Liver (tissue), 3 donors: ENCODE results near the gene RARRES1.

Experiments used
- FOXA1 ChIP-seq: IDR thresholded peaks from 2 replicates; pipeline ENCODE4 v1.6.1; 2016; ENCODE audit warnings: antibody characterized with exemption
- TAF1 ChIP-seq: conservative IDR thresholded peaks from 2 replicates; pipeline ENCODE4 v1.6.1; 2016; ENCODE audit warnings: antibody characterized with exemption, mild to moderate bottlenecking
- YY1 ChIP-seq: IDR thresholded peaks from 2 replicates; pipeline ENCODE4 v1.6.1; 2016; ENCODE audit warnings: antibody characterized with exemption, mild to moderate bottlenecking
- TF ChIP-seq, protein P1 (sequence below): fragments of 150-350 bp; IDR thresholded peaks from 2 replicates; pipeline ENCODE4 v1.5.1; 2017; ENCODE audit warnings: improper control_type of control experiment, low read depth, low read length; ENCODE audit not compliant: missing input control
- donor health status: healthy.
- donor health status: healthy.

DNA sequence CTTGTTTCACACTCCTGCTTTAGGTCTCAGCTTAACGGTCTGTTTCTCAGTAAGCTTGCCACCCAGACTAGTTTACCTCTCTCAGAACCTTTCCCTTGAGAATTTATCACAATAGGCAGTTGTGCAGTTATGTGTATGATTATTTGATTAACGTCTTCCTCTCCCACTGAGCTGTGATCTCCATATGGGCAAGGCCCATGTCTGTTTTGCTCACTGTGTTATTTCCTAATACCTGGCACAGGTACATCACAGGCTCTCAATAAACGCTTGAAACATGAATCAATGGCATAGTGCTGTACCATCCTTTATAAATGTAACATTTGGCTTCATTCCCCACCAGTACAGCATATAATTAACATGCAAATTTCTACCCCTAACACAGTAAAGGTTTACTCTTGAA, 29.1 kb upstream of the RARRES1 start:
- no peak for TF ChIP-seq YY1
- no peak for TF ChIP-seq FOXA1
- TF ChIP-seq, protein P1, sequence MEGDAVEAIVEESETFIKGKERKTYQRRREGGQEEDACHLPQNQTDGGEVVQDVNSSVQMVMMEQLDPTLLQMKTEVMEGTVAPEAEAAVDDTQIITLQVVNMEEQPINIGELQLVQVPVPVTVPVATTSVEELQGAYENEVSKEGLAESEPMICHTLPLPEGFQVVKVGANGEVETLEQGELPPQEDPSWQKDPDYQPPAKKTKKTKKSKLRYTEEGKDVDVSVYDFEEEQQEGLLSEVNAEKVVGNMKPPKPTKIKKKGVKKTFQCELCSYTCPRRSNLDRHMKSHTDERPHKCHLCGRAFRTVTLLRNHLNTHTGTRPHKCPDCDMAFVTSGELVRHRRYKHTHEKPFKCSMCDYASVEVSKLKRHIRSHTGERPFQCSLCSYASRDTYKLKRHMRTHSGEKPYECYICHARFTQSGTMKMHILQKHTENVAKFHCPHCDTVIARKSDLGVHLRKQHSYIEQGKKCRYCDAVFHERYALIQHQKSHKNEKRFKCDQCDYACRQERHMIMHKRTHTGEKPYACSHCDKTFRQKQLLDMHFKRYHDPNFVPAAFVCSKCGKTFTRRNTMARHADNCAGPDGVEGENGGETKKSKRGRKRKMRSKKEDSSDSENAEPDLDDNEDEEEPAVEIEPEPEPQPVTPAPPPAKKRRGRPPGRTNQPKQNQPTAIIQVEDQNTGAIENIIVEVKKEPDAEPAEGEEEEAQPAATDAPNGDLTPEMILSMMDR: no peak
- TF ChIP-seq TAF1: no peak
